Left lung (tissue), 10 donors: ENCODE results near the gene CCDC85B. TPM values are rescaled to one million over a fixed set of nuclear protein-coding genes. Genes with fewer than 3 reads are reported as not detected.

Source experiments
- ATAC-seq: fragments of 200-7000 bp; cut with Tn5 transposase; one replicate; pipeline ENCODE4 v1.9.1; 2020; ENCODE audit warnings: moderate library complexity
- DNase-seq, 4 donors: peaks; one replicate each; pipeline ENCODE4 v3.0.0-alpha.2; 2013 to 2020
- H3K27ac ChIP-seq, 2 donors: fragments of 200-600 bp; sonication (generic) in 1 of 2; one replicate each; pipeline versions ENCODE4 v1.5.0 to v1.8.0; 2020 to 2021
- H3K27me3 ChIP-seq, 2 donors: fragments of 200-600 bp; sonication (generic) in 1 of 2; one replicate each; pipeline versions ENCODE4 v1.5.0 to v1.8.0; 2020 to 2021
- H3K36me3 ChIP-seq, 2 donors: fragments of 200-600 bp; sonication (generic) in 1 of 2; one replicate each; pipeline versions ENCODE4 v1.5.0 to v1.8.0; 2020 to 2021
- H3K4me1 ChIP-seq, 2 donors: fragments of 200-600 bp; one replicate each; pipeline ENCODE4 v1.8.0; 2021
- H3K4me3 ChIP-seq, 2 donors: fragments of 200-600 bp; sonication (generic) in 1 of 2; one replicate each; pipeline versions ENCODE4 v1.5.0 to v1.8.0; 2020 to 2021; ENCODE audit warnings: mild to moderate bottlenecking in 1 of 2
- H3K9me3 ChIP-seq, 2 donors: fragments of 200-600 bp; sonication (generic) in 1 of 2; one replicate each; pipeline versions ENCODE4 v1.5.0 to v1.8.0; 2020 to 2021
- intact Hi-C, 2 donors: fragments of 100-400 bp; cut with DNase I; formaldehyde crosslinking; loops; one replicate each; pipeline versions ENCODE4 v1.11.2 to v1.14.2; 2022
- polyA plus RNA-seq, 6 donors: library from polyadenylated mRNA; unstranded; fragments of 120-200 nt; gene quantifications; one replicate each; pipeline ENCODE4 v1.2.1, GENCODE V29; 2013; ENCODE audit not compliant: insufficient read length in 6 of 6
- total RNA-seq, 2 donors: library from RNA; stranded (reverse); fragmentation: NEBNext Ultra II Directional; extraction: Animal tissue kit (Norgen Biotek cat#: 25700); gene quantifications; one replicate each; pipeline ENCODE4 v1.2.1, GENCODE V29; 2021
- TF ChIP-seq, protein P1 (sequence below), 2 donors: fragments of 200-600 bp; sonication (generic) in 1 of 2; IDR thresholded peaks; one replicate each; pipeline versions ENCODE4 v1.5.0 to v1.8.0; 2021; ENCODE audit warnings: antibody characterized with exemption in 2 of 2
- donor health status: DM: no; HTN: yes; CAD: no.
- donor health status: DM: no; HTN: no; CAD: no.

The CCDC85B gene
- total and polyA plus RNA-seq, 8 donors: 10.0 to 32.0 (median 19.0) TPM

GRCh38 chr11:65851083-65851579, 39.3 kb upstream of the CCDC85B start:
- Histone ChIP-seq H3K4me3 (no peak overlapping the region), H3K4me1 (peaks cover 4 to 27% of the 10 kb centered on the region in 2 donors), H3K27ac (no peak overlapping the region), H3K36me3 (peaks cover 6 to 59% of the 10 kb centered on the region in 2 donors), H3K27me3 (no peaks in the 10 kb centered on the region), H3K9me3 (no peaks in the 10 kb centered on the region)
- ATAC-seq (peak; percentile 6), DNase-seq (no peak)
- intact Hi-C loops: no loop called here
- TF ChIP-seq, protein P1, sequence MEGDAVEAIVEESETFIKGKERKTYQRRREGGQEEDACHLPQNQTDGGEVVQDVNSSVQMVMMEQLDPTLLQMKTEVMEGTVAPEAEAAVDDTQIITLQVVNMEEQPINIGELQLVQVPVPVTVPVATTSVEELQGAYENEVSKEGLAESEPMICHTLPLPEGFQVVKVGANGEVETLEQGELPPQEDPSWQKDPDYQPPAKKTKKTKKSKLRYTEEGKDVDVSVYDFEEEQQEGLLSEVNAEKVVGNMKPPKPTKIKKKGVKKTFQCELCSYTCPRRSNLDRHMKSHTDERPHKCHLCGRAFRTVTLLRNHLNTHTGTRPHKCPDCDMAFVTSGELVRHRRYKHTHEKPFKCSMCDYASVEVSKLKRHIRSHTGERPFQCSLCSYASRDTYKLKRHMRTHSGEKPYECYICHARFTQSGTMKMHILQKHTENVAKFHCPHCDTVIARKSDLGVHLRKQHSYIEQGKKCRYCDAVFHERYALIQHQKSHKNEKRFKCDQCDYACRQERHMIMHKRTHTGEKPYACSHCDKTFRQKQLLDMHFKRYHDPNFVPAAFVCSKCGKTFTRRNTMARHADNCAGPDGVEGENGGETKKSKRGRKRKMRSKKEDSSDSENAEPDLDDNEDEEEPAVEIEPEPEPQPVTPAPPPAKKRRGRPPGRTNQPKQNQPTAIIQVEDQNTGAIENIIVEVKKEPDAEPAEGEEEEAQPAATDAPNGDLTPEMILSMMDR (IDR thresholded peaks at IDR 0.05): peak in 1 of 2 donors; percentile 47

DNA sequence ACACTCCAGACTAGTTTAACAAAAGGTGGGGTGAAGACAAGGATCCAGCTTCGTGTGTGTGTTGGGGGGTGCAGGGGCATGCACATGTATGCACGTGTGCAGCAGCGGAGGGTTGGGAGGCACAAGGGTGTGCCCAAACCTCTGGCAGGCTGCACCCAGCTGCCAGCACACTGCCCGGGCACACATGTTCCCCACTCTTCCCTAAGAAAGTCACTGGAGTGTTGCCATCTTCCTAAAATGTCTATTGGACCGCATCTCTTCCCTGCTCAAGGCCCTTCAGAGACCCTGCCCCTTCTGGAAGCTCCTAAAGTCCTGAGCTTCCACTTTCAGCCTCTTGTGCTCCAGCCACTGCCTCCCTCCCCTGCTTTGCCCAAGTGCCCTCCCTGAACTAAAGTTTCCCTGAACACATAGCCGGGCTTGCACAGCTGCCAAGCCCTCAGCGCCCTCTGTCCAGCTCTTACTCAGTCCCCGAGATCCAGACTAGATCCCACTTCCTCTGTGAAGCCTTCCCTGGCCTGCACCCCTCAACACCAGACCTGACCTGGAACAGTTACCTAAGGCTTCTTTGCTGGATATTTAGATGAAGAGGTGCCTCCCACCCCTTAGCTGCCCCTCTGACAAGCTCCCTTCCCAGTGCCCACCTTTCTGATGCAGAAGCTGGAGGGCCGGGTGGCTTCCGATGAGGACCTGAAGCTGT, 38.5 kb upstream of the CCDC85B start:
- TF ChIP-seq, protein P1 (IDR thresholded peaks at IDR 0.05): no peak
- intact Hi-C loops: no loop called here
- peaks cover 6 to 60% of the 10 kb centered on the region in 2 donors for H3K36me3 ChIP-seq
- ATAC-seq: no peak
- H3K27ac ChIP-seq: no peak overlapping the region
- no peaks in the 10 kb centered on the region for H3K9me3 ChIP-seq
- no peaks in the 10 kb centered on the region for H3K27me3 ChIP-seq
- no peak for DNase-seq
- no peak overlapping the region for H3K4me3 ChIP-seq
- peaks cover 8 to 32% of the 10 kb centered on the region in 2 donors for H3K4me1 ChIP-seq

- ATAC-seq: no peak
- peak in 1 of 4 donors; percentile 80 for DNase-seq
- Histone ChIP-seq H3K4me3 (no peak overlapping the region), H3K36me3 (peaks cover 6 to 60% of the 10 kb centered on the region in 2 donors), H3K4me1 (peaks cover 8 to 32% of the 10 kb centered on the region in 2 donors), H3K27ac (no peak overlapping the region), H3K27me3 (no peaks in the 10 kb centered on the region), H3K9me3 (no peaks in the 10 kb centered on the region)
- intact Hi-C loops: no loop called here
- TF ChIP-seq, protein P1 (IDR thresholded peaks at IDR 0.05): no peak
Observed at GRCh38 chr11:65852508-65853245, 37.8 kb upstream of the CCDC85B start.

- H3K27me3 ChIP-seq: no peaks in the 10 kb centered on the region
- H3K9me3 ChIP-seq: no peaks in the 10 kb centered on the region
- H3K4me3 ChIP-seq: no peak overlapping the region
- intact Hi-C loops: no loop called here
- TF ChIP-seq, protein P1 (IDR thresholded peaks at IDR 0.05): no peak
- H3K27ac ChIP-seq: no peak overlapping the region
- peaks cover 8 to 34% of the 10 kb centered on the region in 2 donors for H3K4me1 ChIP-seq
- H3K36me3 ChIP-seq: peaks cover 6 to 60% of the 10 kb centered on the region in 2 donors
- ATAC-seq (no peak), DNase-seq (no peak)
Observed at GRCh38 chr11:65853246-65853979, 37.1 kb upstream of the CCDC85B start.
